ENCODE results near the gene WNT11.

DNA sequence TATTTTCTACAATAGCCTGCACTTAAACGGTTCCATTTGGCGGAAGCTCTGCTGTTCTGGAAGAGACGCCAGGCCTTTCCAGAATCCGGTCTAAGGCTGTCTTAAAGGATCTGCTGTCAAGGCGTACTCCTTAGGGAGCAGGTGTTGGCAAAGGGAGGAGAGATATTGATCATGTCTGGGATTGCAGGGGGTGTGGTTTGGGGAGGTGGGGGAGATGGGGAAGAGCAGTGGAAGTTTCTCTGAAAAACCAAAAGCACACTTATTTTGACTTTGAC is 22.5 kb upstream of the WNT11 start:
- TF ChIP-seq, protein P1, sequence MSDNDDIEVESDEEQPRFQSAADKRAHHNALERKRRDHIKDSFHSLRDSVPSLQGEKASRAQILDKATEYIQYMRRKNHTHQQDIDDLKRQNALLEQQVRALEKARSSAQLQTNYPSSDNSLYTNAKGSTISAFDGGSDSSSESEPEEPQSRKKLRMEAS (IDR thresholded peaks at IDR 0.05; ENCODE audit: low read depth), result no peak
- TF ChIP-seq, protein P2, sequence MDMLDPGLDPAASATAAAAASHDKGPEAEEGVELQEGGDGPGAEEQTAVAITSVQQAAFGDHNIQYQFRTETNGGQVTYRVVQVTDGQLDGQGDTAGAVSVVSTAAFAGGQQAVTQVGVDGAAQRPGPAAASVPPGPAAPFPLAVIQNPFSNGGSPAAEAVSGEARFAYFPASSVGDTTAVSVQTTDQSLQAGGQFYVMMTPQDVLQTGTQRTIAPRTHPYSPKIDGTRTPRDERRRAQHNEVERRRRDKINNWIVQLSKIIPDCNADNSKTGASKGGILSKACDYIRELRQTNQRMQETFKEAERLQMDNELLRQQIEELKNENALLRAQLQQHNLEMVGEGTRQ (IDR thresholded peaks at IDR 0.05; ENCODE audit: borderline replicate concordance, low read depth, low read length), result no peak
